GM20000 (cell line): Measurements from ENCODE around the gene BORCS5.

Experiments used
- DNase-seq: peaks from one replicate; pipeline ENCODE4 v3.0.0; 2012; ENCODE audit warnings: low spot score
- CTCF ChIP-seq: IDR thresholded peaks from 2 replicates; pipeline ENCODE4 v1.5.1; 2012; ENCODE audit warnings: mild to moderate bottlenecking, control low read depth; ENCODE audit errors: extremely low read depth, missing control alignments

Gene BORCS5

GRCh38 chr12:12447837-12448236 lies 91.0 kb downstream of the BORCS5 start:
- DNase-seq, result no peak
- no peak for TF ChIP-seq CTCF

DNA sequence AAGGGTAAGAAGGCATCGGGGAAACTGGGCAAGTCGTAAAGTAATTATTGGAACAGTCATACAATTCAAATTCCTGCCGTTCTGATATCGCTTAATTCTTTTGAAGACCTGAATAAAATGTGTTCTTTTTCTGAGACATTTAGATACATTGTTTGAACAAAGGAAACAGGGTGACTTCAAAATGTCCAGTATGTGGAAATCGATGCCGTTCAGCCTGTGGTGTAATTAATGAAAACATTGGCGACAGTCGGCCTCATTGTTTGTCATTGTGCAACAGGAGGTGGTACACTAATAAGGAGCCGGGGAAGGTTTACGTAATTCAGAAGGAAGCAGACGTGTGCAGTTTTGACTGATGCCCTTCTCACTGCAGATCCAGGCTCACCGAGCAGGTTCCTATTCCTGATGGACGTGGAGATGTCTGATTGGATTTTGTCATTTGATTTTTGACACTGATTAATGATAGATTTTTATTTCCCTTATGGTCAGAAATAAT lies 92.7 kb downstream of the BORCS5 start:
- no peak for TF ChIP-seq CTCF
- no peak for DNase-seq

- DNase-seq, result no peak
These were observed 93.2 kb downstream of the BORCS5 start for GRCh38 chr12:12450043-12450471.

GRCh38 chr12:12451098-12451497 lies 94.2 kb downstream of the BORCS5 start:
- DNase-seq, result no peak
- TF ChIP-seq CTCF, result no peak

More at GRCh38 chr12:12450043-12450471, 93.2 kb downstream of the BORCS5 start:
- no peak for TF ChIP-seq CTCF

- TF ChIP-seq CTCF, result no peak
These were observed 95.5 kb downstream of the BORCS5 start for GRCh38 chr12:12452326-12452902.

GRCh38 chr12:12453635-12454034 lies 96.8 kb downstream of the BORCS5 start:
- no peak for DNase-seq
- no peak for TF ChIP-seq CTCF

More at GRCh38 chr12:12452326-12452902, 95.5 kb downstream of the BORCS5 start:
- DNase-seq, result no peak

DNA sequence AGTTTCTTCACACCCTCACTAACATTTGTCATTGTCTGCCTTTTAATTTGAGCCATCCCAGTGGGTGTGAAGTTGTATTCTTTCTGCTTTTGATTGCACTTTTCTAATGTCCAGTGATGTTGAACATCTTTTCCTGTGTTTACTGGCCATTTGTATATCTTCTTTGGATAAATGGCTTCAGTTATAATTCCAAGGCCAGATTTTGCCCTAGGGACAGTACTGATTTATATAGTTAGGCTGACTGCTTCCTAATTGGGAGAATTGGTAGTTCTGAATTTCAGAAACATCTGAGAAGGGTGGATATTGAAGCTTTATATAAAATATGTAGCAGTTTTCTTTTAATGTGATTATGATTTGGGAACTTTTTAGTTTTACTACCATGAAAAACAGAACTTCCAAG lies 97.4 kb downstream of the BORCS5 start:
- no peak for DNase-seq
- no peak for TF ChIP-seq CTCF
